SKM-1 (cell line): Measurements from ENCODE around the gene BEX1.
"Not testable (repeated sequence)": the region's sequence is repeated elsewhere in the genome, so short reads cannot be mapped to it uniquely, and the experiment has no call there.

Experiments
- DNase-seq: peaks from one replicate; lab custom pipeline; 2025; ENCODE audit not compliant: unreplicated experiment; lab: John Stamatoyannopoulos, UW

The BEX1 gene

DNA sequence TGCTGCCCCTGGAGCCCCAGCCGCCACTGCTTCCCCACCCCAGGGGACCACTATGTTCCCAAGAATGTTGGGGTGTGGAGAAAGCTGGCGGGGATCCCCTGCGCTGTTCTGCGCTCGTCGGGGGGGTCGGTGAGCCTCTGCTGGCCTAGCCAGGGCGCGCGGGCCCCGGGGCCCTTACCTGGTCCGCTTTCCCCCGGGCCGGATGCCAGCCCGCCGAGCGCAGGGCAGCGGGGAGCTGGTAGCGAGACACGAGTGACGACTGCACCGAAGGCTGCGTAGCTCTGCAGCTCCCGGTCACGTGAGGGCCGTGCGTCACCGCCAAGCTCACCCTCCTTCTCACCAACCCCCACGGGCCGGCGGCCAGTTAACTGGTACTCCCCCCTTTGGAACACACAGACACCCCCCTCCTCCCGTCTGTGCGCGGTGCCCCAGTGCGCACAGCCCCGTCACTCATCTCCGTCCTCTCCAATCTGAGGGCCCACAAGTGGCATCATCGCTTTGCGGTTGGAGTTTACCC lies at the start of gene BEX1:
Gene BEX1 (minus strand): TSS at position 254 of the 517 bp plus-strand sequence. CDS start 897 bp downstream, outside the sequence.
- no peak for DNase-seq

- not testable (repeated sequence) for DNase-seq
Measured at GRCh38 chrX:103109497-103109896, 45.5 kb upstream of the BEX1 start.

- no peak for DNase-seq
Measured at GRCh38 chrX:103107836-103108235, 43.9 kb upstream of the BEX1 start.

GRCh38 chrX:103107227-103107737 lies 43.3 kb upstream of the BEX1 start:
- DNase-seq: not testable (repeated sequence)

DNA sequence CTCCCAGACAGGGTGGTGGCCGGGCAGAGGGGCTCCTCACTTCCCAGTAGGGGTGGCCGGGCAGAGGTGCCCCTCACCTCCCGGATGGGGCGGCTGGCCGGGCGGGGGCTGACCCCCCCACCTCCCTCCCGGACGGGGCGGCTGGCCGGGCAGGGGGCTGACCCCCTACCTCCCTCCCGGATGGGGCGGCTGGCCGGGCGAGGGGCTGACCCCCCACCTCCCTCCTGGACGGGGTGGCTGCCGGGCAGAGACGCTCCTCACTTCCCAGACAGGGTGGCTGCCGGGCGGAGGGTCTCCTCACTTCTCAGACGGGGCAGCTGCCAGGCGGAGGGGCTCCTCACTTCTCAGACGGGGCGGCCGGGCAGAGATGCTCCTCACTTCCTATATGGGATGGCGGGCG lies 40.4 kb upstream of the BEX1 start:
- DNase-seq: not testable (repeated sequence)

DNA sequence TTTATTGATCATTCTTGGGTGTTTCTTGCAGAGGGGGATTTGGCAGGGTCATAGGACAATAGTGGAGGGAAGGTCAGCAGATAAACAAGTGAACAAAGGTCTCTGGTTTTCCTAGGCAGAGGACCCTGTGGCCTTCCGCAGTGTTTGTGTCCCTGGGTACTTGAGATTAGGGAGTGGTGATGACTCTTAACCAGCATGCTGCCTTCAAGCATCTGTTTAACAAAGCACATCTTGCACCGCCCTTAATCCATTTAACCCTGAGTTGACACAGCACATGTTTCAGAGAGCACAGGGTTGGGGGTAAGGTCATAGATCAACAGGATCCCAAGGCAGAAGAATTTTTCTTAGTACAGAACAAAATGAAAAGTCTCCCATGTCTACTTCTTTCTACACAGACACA lies 39.9 kb upstream of the BEX1 start:
- not testable (repeated sequence) for DNase-seq

DNA sequence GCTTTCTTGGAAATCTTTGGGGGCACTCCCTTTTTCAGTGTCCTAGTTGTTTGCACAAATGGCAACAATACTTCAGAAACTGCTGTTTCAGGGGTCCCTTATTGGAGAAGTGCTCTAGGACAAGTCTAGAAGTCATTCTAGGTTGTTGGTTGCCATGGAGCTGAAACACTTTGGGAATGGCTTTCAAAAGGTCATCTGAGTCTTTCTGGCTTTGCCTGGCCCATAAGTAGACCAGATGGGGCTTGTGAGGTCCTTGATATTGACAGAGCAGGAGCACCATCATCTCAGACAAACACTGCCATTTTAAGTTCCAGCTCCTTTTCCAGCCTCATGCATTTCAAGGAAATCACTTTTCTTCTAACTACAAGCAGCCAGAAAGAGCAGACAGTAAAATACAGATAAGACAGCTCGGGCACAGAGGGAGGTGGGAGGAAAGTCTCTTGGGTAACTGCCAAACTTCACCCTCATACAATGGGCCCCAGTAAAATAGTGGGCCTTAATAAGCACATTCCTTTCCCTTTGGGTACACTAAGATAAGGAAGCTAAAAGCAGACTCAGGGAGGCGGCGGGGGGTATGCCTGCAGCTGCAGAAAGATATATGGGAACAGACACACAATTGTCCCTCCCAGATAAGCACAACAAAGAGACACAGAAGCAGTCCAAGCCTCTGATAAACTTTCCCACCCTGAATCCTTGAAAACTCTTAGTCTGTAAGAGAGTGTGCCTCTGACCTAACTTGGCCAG lies 37.5 kb upstream of the BEX1 start:
- DNase-seq: no peak

GRCh38 chrX:103100484-103100883 lies 36.5 kb upstream of the BEX1 start:
- DNase-seq: no peak

GRCh38 chrX:103099691-103100090 lies 35.7 kb upstream of the BEX1 start:
- no peak for DNase-seq

DNA sequence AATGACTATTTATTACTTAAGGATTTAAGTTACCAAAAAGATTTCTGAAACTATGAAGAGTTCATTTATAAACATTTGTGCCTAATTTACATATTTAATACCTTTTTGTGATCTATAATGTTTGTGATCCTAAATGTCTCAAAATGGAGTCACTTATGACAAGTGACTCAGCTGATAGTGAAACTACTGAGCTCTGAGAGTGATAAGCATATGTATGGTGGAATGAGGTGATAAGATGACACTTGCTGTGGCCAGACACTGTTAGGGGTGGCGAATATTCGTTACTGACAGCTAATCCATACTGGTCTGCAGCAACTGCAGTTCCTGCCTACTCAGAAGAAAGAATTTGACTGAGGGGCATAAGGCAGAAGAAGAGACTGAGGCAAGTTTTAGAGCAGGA lies 34.5 kb upstream of the BEX1 start:
- no peak for DNase-seq

DNA sequence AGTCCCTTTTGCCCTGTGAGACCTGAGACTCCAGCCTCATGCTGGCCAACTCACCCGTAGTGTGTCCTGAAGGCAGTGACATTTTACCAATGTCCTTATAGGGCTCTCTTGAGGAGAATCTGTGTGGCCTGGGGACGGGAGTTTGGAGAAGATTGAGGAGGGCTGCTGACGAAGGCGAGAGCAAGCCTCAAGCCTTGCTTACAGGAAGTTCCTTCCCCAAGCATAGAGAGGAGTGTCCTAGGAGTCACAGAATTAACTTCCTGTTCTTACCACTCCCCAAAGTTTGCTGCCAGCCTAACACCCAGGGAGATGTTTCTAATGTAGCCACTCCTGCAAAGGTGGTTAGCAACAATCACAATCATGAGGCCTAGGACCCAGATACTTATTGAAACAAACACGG lies 29.0 kb upstream of the BEX1 start, which contains the start of gene NXF3:
Gene NXF3 (minus strand): TSS at position 202 of the 400 bp plus-strand sequence. CDS start 120 bp downstream, at position 82.
- no peak for DNase-seq

- no peak for DNase-seq
Measured at GRCh38 chrX:103081051-103081450, 17.1 kb upstream of the BEX1 start.

DNA sequence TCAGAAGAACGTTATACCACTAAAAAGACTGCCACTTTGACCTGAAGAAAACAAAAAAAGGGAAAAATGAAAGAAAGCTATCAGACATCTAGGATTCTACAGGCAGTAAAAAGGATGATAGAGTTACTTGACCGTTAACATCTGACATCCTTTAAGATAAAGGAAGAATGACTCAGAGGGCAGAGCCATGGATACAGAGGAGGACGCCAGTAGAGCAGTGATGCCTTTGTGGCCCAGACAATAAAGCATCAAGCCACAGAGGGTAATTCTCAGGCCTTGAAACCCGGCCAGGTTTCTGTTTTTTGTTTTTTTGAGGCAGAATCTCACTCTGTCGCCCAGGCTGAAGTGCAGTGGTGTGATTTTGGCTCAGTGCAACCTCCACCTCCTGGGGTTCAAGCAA lies 9.5 kb upstream of the BEX1 start:
- no peak for DNase-seq

DNA sequence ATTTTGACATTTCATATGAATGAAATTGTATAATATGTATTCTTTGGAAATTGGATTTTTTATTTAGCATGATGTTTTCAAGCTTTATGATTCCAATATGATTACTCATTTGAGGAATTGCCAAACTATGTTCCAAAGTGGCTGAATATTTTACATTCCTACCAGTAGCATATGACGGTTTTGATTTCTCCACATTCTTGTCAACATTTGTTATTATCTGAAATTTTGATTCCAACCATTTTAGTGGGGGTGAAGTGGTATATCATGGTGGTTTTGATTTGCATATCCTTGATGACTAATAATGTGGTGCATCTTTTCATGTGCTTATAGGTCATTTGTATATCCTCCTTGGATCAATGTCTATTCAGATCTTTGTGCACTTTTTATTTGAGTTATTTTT lies 2.6 kb upstream of the BEX1 start:
- no peak for DNase-seq

DNA sequence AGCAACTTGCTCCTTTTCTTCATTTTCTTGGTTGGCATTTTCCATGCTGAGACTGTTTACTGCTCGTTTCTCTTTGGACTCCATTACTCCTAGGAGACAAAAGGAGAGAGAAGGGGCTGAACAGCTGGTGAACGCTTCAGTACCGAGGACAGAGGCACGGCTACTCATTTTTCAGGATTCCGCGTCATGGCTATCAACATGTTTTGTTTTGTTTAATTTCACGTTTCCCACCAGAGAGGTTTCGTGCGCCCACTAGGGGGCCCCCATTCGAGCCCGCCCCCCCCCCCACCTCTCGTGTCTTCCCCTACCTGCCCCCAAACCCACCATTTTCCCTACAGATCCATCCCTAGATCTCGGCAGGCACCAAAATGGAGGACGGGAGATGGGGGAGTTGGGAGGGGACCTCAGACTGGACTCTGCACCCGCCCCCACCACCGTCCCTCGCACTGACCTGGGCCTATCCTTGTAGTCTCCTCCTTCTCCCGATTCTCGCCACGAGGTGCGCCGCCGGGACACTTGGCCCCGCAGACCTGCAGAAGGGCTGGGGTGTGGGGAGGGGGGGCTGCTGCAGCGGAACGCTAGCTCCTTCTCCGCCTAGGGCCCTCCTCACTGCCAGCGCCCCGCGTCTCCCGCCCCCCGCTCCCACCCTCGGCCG lies 653 bp downstream of the BEX1 start:
- DNase-seq: no peak

GRCh38 chrX:103061486-103061885 lies 2.5 kb downstream of the BEX1 start:
- DNase-seq: no peak

- DNase-seq: no peak
Measured at GRCh38 chrX:103056902-103057301, 7.1 kb downstream of the BEX1 start.

DNA sequence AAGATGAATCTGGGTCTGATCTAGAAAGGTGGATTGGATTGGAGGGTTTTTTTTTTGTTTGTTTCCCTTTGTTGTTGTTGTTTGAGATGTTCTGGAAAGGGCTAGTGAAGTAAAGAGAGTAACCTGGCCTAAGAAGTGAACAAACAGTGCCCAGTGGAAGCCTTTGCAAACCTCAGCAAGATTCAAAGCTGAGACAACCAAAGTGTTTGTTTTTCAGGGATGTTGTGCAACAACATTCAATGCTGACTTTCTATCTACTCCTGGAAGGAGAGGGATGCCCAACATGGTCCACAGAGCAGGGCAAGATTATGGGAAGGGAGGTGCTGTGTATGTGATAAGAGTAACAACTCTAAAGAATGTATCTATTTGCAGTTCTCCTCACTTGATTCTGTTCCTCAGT lies 11.3 kb downstream of the BEX1 start:
- no peak for DNase-seq

DNA sequence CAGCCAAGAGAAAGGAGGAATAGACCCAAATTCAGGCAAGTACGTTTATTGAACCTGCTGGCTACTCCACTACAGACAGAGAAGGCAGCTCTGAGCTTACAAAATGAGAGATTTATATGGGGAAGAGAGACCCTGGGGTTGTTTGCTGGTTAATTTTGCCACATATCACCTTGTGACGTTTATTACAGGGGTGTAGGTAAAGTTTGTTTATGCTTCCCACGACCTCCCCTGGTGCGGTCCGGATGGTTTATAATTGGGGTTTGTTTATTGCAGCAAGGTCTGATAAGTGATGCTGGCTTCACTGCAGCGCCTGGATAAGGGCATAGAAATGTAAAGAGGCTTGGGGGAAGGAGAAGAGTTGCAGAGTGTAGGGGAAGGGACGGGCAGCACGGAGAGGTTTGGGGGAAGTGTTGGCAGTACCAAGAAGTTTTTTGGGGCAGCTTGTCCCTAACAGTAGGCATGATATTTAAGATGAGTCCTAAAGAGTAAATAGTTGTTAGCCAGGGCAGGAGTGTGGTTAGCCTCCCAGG lies 12.6 kb downstream of the BEX1 start:
- DNase-seq: no peak

DNA sequence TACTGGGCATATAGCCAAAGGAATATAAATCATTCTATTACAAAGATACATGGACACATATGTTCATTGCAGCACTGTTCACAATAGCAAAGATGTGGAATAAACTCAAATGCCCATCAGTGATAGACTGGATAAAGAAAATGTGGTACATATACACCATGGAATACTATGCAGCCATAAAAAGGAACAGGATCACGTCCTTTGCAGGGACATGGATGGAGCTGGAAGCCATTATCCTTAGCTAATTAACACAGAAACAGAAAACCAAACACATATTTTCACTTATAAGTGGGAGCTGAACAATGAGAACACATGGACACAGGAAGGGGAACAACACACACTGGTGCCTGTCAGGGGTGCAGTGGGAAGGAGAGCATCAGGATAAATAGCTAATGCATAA lies 30.6 kb downstream of the BEX1 start:
- not testable (repeated sequence) for DNase-seq

DNA sequence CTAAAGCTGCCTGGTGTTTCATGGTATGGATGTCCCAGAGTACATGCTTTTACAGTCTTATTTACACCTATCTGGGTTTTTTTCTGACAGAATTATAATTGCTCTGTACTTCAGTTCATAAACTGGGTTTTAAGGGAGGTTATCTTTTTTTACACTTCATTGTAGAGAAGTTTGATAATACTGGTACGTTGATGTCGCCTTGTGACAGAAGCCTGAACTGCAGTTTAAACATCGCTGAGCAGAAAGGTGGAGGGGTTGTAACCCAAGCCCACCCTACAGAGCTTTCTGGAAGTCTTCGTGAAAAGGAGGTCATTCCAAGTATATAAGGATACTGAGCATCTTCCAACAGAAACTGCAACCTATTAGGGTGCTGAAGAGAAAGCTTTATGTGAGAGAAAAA lies 46.4 kb downstream of the BEX1 start:
- DNase-seq: no peak

GRCh38 chrX:103012945-103013344 lies 51.0 kb downstream of the BEX1 start:
- DNase-seq: no peak
